OCI-LY7 (cell line): ENCODE measurements around the gene SERPINA3. TPM values are rescaled to one million over a fixed set of nuclear protein-coding genes. Genes with fewer than 3 reads are reported as not detected.

Experiments
- BruUV-seq: library from RNA; stranded (reverse); fragments of 400-500 nt; replicated peaks from 2 replicates; lab custom pipeline; 2021; lab: Mats Ljungman, UMichigan
- CTCF ChIA-PET: fragments of 300-600 bp; sonication (Branson Sonifier 250); formaldehyde crosslinking; loops from one replicate; lab custom pipeline; 2022; ENCODE audit warnings: antibody characterized with exemption; ENCODE audit not compliant: unreplicated experiment; lab: Charles Lee
- POLR2A ChIA-PET: fragments of 300-600 bp; sonication (Branson Sonifier 250); formaldehyde crosslinking; loops from one replicate; lab custom pipeline; 2022; ENCODE audit warnings: antibody characterized with exemption; lab: Charles Lee
- DNase-seq: peaks from one replicate; pipeline ENCODE4 v3.0.0-alpha.2; 2015; ENCODE audit warnings: low spot score
- H2AFZ ChIP-seq: fragments of 200-600 bp; sonication (generic), shearing (Covaris generic); 2 replicates; pipeline ENCODE4 v1.6.1; 2014; ENCODE audit warnings: mild to moderate bottlenecking, antibody characterized with exemption, low read length, moderate library complexity
- H3K27ac ChIP-seq: fragments of 200-600 bp; sonication (generic); 2 replicates; pipeline ENCODE4 v1.5.1; 2014; ENCODE audit warnings: mixed run types, low read depth, mild to moderate bottlenecking, moderate library complexity, low read length, inconsistent platforms; ENCODE audit not compliant: poor library complexity, severe bottlenecking
- H3K36me3 ChIP-seq: fragments of 200-600 bp; sonication (generic); 2 replicates; pipeline ENCODE4 v1.6.1; 2014; ENCODE audit warnings: mild to moderate bottlenecking, antibody characterized with exemption, low read length, moderate library complexity, mixed read lengths; ENCODE audit not compliant: insufficient read depth
- H3K4me1 ChIP-seq: fragments of 200-600 bp; sonication (generic); 2 replicates; pipeline ENCODE4 v1.5.1; 2014; ENCODE audit warnings: mild to moderate bottlenecking, low read length; ENCODE audit not compliant: insufficient read depth, poor library complexity, severe bottlenecking
- H3K4me2 ChIP-seq: fragments of 200-600 bp; sonication (generic); 2 replicates; pipeline ENCODE4 v1.6.1; 2014; ENCODE audit warnings: mild to moderate bottlenecking, low read length
- H3K4me3 ChIP-seq: fragments of 200-600 bp; sonication (generic); 2 replicates; pipeline ENCODE4 v1.5.1; 2014; ENCODE audit warnings: mild to moderate bottlenecking, low read depth, low read length; ENCODE audit not compliant: poor library complexity, severe bottlenecking
- H3K79me2 ChIP-seq: fragments of 200-600 bp; sonication (generic); 2 replicates; pipeline ENCODE4 v1.6.1; 2016; ENCODE audit warnings: low read depth, mild to moderate bottlenecking, low read length, moderate library complexity, mixed read lengths; ENCODE audit not compliant: insufficient read depth
- H3K9me2 ChIP-seq: fragments of 200-600 bp; sonication (generic); 2 replicates; pipeline ENCODE4 v1.6.1; 2016; ENCODE audit warnings: mild to moderate bottlenecking, low read length, mixed read lengths; ENCODE audit not compliant: insufficient read depth
- H3K9me3 ChIP-seq: fragments of 200-600 bp; sonication (generic); 2 replicates; pipeline ENCODE4 v1.6.1; 2014; ENCODE audit warnings: mild to moderate bottlenecking, mixed run types, low read length, mixed read lengths
- H4K20me1 ChIP-seq: fragments of 200-600 bp; sonication (generic); 2 replicates; pipeline ENCODE4 v1.6.1; 2014; ENCODE audit warnings: mild to moderate bottlenecking, antibody characterized with exemption, low read length, moderate library complexity, mixed read lengths; ENCODE audit not compliant: insufficient read depth
- EZH2phosphoT487 ChIP-seq: fragments of 200-600 bp; sonication (generic); IDR thresholded peaks from 2 replicates; pipeline ENCODE4 v1.6.1; 2018; ENCODE audit warnings: low read depth, borderline replicate concordance, mild to moderate bottlenecking, mixed run types, antibody characterized with exemption, low read length, moderate library complexity, mixed read lengths
- intact Hi-C: fragments of 100-400 bp; cut with micrococcal nuclease; formaldehyde crosslinking; loops from one replicate; pipeline ENCODE4 v1.10.0; 2022; ENCODE audit not compliant: unreplicated experiment
- total RNA-seq, 2 experiments: library from RNA; depleted of rRNA in 1 of 2; stranded (reverse); fragments of >200 nt in 1 of 2; shearing (Covaris generic) in 1 of 2; gene quantifications; 2 replicates each; pipeline ENCODE4 v1.2.3, GENCODE V29; 2014 to 2022
- TF ChIP-seq, protein P1 (sequence below): fragments of 200-600 bp; sonication (generic); conservative IDR thresholded peaks from 2 replicates; pipeline ENCODE4 v1.5.1; 2014; ENCODE audit warnings: mild to moderate bottlenecking, antibody characterized with exemption, low read length, moderate library complexity, mixed read lengths

Gene SERPINA3
- total RNA-seq, 2 experiments from 2014 or later = not detected

DNA sequence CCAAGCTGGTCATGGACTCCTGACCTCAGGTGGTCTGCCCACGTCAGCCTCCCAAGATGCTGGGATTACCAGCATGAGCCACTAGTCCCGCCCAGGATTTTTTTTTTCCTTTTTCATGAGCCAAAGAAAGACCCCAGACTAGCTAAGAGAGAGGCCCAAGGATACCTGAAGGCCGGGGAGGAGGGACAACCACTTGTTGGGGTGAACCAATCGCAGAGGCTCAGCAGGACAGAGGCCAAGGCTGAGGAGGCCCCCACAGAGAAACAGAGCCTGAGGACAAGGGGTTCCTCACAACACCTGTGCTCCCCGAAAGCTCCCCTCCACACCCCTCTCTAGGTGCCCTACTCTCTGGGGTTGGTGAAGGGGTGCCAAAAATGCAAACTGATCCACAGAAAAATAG lies 1.0 kb upstream of the SERPINA3 start:
- Histone ChIP-seq H3K79me2 (no peaks in the 10 kb centered on the region), H3K36me3 (no peaks in the 10 kb centered on the region), H3K4me1 (no peaks in the 10 kb centered on the region), H4K20me1 (no peaks in the 10 kb centered on the region), H3K9me2 (no peaks in the 10 kb centered on the region), H3K4me2 (no peak overlapping the region), H3K27ac (no peak overlapping the region), H3K4me3 (no peak overlapping the region), H3K9me3 (no peaks in the 10 kb centered on the region), H2AFZ (no peak overlapping the region)
- intact Hi-C loops = no loop called here
- DNase-seq = no peak
- TF ChIP-seq, protein P1, sequence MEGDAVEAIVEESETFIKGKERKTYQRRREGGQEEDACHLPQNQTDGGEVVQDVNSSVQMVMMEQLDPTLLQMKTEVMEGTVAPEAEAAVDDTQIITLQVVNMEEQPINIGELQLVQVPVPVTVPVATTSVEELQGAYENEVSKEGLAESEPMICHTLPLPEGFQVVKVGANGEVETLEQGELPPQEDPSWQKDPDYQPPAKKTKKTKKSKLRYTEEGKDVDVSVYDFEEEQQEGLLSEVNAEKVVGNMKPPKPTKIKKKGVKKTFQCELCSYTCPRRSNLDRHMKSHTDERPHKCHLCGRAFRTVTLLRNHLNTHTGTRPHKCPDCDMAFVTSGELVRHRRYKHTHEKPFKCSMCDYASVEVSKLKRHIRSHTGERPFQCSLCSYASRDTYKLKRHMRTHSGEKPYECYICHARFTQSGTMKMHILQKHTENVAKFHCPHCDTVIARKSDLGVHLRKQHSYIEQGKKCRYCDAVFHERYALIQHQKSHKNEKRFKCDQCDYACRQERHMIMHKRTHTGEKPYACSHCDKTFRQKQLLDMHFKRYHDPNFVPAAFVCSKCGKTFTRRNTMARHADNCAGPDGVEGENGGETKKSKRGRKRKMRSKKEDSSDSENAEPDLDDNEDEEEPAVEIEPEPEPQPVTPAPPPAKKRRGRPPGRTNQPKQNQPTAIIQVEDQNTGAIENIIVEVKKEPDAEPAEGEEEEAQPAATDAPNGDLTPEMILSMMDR = no peak
- TF ChIP-seq EZH2phosphoT487 = no peak
- ChIA-PET CTCF (no interaction called here), POLR2A (interaction anchor here (0.7 kb wide), 1 partner anchor 13 kb away, joined by 4 read pairs; no protein-coding TSS in a partner anchor)
- BruUV-seq = no TSS peak

DNA sequence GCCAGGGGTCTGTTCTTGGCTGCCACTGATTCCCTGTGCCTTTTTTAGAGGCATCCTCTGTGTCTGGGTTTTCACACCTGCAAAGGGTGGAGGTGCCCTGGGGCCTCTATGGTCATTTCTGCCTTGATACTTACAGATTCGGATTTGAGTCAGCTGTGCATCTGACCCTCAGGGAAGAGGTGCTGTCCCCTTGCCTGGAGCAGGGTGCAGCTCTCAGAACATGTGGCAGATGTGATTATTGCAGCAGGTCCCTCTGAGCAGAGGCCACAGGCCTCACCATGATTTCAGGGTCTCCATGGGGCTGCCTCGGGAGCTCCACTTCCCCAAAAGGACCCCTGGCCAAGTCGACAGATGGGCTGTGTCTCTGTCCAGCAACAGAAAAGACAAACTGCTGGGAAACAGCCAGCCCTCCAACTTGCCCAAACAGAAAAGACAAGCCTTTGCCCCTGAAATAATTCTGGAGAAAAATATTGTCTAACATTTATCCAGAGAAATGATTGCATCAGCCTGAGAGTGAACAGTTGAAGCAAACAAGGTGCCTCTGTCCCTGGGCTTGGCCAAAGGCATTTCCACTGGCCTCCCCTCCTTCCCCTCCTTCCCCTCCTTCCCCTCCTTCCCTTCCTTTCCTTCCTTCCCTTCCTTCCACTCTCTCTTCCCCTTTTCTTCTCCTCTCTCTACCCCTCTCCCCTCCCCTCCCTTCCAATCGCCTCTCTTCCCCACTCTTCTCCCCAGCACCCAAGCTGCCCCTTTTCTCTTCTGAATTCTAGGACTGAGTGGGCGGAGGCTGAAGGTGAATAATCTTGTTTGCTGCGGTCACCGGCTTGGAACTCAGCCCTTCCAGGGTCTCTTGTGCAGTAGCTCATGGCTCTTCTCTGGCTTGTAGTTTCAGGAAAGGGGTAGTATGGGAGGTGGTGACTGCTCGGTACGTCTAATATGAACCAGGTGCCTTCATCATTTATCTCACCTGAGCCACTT lies 676 bp downstream of the SERPINA3 start:
- ChIA-PET POLR2A (interaction anchor here (0.8 kb wide), 1 partner anchor 28 kb away, joined by 3 read pairs; no protein-coding TSS in a partner anchor), CTCF (no interaction called here)
- no peak for TF ChIP-seq EZH2phosphoT487
- TF ChIP-seq, protein P1 = no peak
- H3K36me3 ChIP-seq = no peaks in the 10 kb centered on the region
- intact Hi-C loops = no loop called here
- no peaks in the 10 kb centered on the region for H3K9me2 ChIP-seq
- no peak overlapping the region for H2AFZ ChIP-seq
- H4K20me1 ChIP-seq = no peaks in the 10 kb centered on the region
- no peak overlapping the region for H3K27ac ChIP-seq
- no peaks in the 10 kb centered on the region for H3K4me1 ChIP-seq
- H3K79me2 ChIP-seq = no peaks in the 10 kb centered on the region
- no TSS peak for BruUV-seq
- no peak overlapping the region for H3K4me3 ChIP-seq
- H3K4me2 ChIP-seq = no peak overlapping the region
- H3K9me3 ChIP-seq = peaks cover 4% of the 10 kb centered on the region; the same call in 1 of the 2 replicates
- DNase-seq = no peak
